HG02763 (cell line): ENCODE data around the gene ZNF764.

ENCODE experiments used
- ATAC-seq: cut with Tn5 transposase; IDR thresholded peaks from one replicate; pipeline ENCODE4 v1.9.1; 2021; ENCODE audit warnings: mild to moderate bottlenecking, moderate library complexity; ENCODE audit not compliant: unreplicated experiment

The ZNF764 gene

DNA sequence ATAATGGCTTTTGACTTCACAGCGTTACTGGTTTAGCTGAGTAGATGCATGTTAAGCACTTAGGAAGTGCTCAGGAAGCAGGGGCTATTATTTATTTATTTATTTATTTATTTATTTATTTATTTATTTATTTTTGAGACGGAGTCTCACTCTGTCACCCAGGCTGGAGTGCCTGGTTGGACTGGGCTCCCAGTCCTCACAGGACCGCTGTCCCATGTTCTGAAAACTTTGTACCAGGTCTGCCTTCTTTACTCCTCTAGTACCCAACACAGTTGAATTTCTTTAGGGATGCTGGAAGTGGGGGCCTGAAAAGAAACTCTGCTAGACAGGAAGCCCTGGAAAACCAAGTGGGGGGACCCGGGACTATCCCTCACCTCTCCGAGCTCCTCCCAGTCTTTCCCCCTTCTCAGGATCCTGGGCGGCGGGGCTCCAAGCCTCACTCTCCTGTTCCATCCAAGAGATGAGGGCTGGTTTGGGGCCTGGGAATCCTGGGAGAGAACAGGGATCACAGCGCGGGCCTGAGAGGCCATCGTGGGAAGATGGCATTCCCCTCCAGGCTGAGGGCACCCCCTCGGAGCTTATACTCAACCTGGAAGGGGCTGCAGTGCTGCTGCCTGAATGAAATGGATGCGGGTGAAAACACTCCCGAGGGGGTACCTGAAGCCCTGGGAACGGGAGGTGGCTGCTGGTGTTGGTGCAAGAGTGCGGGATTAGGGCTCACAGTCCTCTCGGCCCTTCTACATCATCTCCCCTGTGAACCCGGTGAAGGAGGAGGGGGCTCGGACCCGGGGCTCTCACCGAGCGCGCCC lies 12.7 kb upstream of the ZNF764 start:
- no peak for ATAC-seq

DNA sequence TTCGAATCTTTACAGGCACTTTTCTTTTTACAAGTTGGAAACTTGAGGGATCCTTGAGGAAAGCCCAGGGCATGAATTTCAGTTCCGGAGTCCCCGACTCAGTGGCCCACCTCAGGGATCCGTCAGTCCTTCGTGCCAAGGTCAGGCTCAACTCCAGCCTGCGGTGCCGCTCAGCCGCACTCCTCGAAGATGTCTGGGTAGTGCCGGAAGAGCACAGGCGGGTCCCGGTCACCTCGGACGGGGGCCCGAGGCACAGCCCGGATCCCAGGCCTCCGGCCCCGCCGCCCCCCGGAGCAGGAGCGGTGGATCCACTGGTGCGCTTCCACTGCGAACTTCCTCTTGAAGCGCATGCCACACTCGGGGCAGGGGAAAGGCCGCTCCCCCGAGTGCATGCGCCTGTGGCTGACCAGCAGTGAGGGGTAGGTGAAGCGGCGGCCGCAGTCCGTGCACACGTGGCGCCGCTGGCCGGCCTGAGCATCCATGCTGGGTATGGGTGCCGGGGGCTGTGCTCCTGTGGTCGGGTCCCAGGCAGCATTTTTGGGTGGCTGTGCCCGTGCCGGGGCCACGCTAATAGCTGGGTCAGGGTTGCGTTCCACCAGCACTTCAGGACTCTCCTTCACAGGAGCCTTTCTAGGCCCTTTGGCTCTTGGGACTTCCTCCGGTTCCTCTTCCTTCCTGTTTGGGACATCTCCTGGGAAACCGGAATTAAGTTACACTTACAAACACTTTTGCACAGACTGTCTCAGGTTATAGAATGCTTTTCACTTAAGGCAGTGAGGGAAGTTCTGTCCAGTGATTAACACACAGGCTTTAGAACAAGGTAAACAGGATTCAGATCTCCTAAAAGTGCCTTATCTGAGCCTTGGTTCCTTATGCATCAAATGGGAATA lies 11.8 kb upstream of the ZNF764 start:
- ATAC-seq = no peak

DNA sequence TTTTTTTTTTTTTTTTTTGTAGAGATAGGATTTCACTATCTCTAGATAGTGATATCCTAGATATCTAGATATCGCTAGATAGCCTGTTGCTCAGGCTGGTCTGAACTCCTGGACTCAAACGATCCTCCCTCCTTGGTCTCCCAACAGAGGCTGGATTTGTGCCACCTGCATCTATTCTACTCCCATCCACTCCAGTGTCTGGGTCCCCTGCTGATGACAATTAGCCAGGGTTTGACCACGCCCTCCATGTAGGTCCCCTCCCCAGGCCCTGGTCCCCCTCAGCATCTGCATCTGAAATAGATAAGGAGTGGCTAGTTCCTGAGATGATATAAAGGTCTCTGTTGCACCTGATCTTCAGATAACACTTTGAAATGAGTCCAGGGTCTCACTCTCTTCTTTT lies 11.1 kb upstream of the ZNF764 start:
- ATAC-seq = no peak

DNA sequence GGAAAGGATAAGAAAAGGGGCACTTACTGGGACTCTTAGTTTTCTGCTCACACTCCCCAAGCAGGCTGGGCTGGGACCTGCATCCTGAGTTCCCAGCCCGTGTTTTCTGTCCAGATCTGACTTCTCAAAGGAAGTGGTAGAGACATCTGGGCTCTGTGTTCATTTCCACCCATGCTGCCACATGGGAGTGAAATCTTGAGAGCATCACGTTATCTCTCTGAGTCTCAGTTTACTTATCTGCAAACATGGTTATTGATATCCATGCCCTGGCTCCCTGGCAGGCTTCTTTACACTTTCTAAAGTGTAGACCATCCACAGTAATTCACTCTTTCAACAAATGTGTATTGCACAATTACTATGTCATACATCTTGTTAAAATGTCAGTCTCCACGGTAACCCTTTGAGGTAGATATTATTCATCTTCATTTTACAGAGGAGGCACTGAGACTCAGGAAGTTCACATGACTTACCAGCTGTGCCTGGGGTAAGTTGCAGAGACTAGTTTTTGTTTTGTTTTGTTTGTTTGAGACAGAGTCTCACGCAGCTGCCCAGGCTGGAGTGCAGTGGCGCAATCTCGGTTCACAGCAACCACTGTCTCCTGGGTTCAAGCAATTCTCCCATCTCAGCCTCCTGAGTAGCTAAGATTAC lies 9.9 kb upstream of the ZNF764 start:
- no peak for ATAC-seq

DNA sequence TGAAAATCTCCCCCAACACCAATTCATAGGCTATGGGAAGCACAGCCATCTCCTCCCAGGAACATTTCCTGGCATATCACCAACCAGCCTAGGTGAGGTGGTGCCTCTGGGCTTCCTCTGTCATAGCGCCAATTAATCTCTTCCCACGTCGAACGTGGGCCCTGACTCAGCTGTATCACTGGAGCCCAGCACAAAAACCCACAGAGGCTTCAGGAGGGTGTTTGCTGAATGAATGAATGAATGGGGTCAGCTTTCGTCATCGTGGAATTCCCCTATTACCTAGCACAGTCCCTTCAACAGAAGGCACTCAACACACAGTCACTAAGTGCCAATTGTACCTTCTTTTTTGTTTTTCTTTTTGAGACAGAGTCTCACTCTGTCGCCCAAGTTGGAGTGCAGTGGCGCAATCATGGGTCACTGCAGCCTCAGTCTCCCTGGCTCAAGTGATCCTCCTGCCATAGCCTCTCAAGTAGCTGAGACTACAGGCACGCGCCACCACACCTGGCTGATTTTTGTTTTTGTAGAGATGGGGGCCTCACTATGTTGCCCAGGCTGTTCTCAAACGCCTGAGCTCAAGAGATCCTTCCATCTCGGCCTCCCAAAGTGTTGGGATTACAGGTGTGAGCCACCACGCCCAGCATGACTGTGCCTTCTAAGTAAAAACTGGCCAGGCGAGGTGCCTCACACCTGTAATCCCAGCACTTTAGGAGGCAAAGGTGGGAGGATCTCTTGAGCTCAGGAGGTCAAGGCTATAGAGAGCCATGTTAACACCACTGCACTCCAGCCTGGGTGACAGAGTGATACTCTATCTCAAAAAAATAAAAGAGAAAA lies 9.2 kb upstream of the ZNF764 start:
- ATAC-seq = no peak

DNA sequence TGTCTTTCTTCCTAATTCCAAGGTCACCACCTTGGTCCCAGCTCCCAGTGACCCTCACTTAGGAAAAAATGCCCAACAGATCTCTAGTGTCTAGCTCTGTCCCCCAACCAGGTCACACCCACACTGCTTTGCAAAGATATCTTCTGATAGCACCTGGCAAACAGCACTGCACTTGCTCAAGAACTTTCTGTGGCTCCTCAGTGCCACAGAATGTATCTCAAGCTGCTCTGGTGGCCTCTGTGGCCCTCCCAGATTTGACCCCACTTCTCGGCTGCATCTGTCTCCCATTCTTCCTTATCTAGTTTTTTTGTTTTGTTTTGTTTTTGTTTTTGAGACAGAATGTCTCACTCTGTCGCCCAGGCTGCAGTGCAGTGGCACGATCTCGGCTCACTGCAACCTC lies 8.4 kb upstream of the ZNF764 start:
- no peak for ATAC-seq

DNA sequence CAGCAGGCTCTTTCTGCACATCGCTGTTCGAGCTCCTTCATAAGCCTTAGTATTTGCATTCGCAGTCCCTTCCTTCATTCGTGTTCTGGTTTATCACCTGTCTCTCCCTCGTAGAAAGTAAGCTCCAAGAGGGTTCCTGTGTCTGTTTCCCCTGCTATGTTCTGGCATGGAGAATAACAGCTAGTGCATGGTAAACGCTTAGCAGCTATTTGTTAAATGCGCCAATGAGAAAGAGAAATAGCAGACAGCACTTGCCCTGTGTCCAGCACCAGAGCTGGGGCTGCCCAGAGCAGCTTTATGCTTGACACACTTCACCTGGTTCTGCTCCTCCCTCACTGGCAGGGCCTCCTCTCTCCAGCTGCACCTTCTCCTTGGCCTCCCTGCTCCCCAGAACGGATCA lies 7.8 kb upstream of the ZNF764 start:
- ATAC-seq = no peak

DNA sequence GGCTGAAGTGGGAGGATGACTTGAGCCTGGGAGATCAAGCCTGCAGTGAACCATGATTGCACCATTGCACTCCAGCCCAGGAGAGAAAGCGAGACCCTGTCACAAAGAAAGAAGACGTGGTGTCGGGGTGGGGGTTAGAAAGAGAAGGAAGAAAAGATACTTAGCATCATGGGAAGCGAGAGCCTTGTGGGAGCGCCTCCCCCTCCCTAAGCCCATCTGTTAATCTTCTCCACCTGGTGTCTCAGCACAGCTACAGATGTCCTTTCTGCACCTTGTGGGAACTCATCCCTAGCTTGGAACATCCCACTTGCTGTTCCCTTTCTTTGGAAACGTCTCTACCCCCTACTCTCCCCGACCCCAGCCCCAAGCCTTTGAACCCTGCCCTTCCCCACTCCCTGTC lies 7.4 kb upstream of the ZNF764 start:
- ATAC-seq = no peak

DNA sequence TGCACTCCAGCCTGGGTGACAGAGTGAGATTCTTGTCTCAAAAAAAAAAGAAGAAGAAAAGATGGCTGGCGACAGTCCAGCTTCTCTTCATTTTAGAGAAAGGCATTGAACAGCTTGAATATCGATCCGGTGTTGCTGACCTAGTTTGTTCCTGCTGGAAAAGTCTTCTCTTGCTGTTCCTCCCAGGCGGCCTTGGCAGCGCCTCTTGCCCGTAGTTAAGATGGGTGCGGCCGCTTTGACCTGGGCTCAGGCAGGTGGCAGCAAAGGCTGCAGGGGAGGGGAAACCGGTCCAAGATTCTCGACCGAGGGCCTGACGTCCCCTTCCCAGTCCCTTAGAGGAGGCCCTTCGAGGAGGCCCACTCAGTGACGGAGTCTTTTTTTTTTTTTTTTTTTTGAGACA lies 3.8 kb upstream of the ZNF764 start:
- ATAC-seq = no peak

DNA sequence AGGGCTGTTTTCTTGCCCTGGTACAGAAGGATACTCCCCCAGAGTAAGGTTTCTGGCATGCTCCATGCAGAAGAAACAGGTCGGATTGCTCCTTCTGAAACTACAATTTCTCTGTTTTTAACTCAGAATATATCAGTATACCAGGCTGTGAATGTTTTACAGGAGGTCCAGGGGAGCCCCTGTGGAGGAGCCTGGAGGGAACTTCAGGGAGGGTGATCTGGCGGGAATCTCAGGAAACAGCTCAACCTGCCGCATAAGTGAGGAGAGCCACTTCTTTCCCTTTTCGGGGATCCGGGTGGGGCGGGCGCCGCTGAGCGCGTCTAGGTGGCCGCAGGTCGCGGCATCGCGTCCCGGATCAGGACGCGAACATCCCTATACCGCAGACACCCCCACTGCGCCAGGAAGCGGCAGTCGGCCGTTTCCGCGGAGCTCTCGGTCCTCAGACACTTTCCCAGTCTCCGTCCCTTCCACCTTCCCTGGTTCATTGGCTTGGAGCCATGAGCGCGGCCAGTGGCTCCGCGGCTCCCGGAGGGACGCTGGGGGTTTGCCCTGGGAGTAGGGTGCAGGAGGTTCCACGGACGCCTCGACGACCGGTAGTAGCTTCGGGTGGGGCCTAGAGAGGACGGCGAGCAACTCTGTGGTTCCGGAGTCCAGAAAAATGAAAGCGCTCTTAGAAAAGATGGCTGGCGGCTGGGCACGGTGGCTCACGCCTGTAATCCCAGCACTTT lies 3.1 kb upstream of the ZNF764 start:
- no peak for ATAC-seq

DNA sequence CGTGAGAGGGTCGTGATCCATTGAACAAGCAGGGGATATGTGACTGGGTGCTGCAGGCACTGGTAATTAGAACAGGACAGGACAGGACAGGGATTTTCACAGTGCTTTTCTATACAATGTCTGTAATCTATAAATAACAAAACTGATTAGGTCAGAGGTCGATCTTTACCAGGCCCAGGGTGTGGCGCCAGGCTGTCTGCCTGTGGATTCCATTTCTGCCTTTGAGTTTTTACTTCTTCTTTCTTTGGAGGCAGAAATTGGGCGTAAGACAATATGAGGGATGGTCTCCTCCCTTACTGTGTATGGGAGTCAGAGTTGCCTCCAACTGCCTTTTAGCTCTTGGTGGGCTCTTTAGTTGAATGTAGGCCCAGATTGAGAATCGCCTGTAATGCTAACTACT lies 1.5 kb upstream of the ZNF764 start:
- ATAC-seq = no peak

DNA sequence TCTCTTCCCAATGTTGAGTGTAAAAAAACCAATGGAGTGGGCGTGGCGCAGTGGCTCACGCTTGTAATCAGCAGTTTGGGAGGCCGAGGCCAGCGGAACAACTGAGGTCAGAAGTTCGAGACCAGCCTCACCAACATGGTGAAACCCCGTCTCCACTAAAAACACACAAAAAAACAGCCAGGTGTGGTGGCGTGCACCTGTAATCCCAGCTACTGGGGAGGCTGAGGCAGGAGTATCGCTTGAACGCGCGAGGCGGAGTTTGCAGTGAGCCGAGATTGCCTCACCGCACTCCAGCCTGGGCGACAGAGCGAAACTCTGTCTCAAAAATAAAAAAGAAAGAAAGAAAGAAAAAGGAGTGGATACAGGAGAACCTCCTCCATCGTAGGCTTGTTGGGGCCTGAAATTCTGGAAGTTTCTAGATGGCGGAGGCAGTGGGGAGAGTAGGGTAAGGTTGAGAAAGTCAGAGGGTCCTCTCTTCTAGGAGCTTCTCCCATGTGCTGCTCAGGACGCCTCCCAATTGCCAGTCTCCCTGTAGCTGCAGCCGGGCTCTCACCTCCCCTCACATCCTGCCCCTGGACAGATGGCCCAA lies 709 bp upstream of the ZNF764 start:
- no peak for ATAC-seq

DNA sequence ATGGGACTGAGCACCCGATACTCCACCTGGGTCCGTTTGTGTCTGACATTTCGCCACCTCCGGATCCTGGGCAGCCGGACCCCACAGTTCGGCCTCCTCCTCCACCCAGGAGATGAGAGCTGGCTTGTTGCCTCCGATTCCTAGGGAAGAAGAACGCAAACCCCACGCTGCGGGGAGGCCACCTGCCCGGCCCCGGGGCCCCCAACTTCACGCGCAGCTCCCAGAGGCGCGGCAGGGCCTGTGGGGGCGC lies 542 bp downstream of the ZNF764 start:
- peak; percentile 4 for ATAC-seq

DNA sequence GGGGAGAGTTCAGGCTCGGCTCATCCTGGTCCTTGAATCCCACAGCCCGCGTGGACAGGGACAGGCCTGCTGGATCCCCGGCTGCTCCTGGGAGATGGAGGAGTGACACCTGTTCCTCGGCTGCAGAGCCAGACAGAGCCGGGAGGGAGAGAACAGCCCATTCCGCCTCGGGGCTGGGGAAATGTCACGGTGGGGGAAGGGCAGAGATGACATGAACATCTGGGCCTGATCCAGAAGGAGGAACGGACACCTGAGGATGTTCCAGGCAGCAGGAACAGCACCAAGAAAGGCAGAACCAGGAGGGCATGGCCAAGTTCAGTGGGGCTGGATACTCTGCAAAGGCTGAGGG lies 2.1 kb downstream of the ZNF764 start:
- ATAC-seq = no peak

DNA sequence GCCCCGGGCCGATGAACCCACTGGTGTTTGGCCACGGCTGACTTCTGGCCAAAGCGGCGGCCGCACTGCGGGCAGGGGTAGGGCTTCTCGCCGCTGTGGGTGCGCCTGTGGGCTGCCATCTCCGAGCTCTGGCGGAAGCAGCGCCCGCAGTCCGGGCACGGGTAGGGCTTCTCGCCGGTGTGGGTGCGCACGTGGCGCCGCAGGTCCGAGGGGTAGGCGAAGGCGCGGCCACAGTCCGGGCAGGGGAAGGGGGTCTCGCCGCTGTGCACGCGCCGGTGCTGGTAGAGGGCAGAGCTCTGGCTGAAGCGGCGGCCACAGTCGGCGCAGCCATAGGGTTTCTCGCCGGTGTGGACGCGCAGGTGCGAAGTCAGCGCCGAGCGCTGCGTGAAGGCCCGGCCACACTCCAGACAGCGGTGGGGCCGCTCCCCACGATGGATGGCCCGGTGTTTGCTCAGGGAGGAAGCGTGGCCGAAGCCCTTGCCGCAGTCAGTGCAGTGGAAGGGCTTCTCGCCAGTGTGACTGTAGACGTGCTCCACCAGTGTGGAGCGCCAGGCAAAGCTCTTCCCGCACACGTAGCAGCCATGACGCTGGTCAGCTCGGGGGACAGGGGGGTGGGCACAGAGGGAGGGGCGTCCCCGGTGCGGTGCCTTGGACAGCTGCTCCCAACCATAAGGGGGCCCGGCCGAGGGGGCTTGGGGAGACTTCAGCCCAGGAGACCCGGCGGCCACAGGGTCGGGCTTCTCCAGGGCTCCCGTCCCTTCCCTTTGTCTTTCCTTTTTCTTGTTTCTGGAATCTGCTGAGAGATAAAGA lies 2.7 kb downstream of the ZNF764 start:
- ATAC-seq = no peak

DNA sequence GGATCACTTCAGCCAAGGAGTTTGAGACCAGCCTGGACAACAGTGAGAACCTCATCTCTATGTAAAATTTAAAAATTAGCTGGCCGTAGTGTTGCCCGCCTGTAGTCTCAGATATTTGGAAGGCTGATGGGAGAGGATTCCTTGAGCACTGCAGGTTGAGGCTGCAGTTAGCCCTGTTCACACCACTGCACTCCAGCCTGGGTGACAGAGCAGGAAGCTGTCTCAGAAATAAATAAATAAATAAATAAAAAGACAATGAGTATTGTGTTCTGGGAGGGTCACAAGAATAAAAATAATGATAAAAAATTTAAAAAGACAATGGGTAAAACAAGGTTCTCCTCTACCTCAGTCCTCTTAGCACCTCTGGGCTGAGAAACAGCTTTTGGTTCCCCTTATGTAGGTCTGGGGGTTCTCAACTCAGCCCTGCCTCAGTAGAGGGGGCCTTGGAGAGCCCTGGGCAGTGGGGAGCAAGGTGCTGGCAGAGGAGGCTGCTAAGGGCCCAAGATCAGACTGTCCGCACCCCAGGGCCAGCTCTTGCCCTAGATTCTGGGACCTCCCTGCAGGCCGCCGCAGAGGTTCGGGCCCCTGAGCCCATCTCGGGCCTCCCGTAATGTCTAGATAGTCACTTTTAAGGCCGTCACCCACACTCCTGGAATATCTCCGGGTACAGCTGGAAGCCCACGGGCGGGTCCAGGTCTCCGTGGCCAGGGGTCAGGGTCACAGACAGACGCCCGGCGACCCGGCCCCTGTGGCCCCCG lies 3.4 kb downstream of the ZNF764 start:
- ATAC-seq = no peak

DNA sequence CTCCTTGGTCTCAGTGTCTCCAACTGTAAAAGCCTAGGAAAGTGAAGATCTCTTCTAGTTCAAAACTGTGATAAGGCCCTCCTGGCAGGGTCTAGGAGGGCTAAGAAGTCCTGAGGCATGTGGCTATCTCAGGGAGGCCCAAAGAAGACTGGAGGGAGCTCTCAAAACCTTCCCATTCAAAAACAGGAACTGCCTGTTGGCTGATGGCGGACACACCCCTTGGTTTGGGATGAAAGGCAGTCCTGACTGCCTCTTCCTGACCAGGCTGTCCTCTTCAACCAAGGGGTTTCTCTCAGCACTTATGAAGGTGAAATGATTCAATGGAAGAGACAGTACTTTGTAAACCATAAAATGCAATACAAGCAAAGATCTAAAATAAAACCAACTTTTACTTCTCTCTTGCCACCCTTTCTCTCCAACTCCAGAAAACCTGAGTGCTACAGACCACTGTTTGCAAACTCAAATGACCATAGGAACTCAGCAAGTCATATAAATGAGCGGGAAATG lies 4.7 kb downstream of the ZNF764 start:
- no peak for ATAC-seq

DNA sequence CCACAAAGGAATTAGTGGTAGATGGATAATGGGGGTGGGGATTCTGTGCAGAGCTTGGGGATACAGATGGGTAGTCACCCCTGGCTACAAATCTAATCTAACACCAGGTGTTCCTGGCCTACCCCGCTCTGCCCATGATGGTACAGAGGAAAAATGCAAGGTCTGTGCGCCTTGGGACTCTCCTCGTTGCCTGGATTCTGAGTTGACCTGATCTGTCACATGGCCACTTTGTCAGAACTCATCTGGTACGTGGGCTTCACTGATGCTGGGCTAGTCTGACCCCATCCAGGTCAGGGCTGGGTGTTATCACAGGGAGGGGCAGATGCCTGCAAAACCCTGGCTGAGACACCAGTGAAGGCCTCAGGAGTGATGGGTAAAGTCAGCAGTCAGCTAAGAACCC lies 5.2 kb downstream of the ZNF764 start:
- no peak for ATAC-seq
